GM19099 (cell line): ENCODE data around the gene BORCS6.

ENCODE experiments used
- POLR2A ChIP-seq: IDR thresholded peaks from 3 replicates; pipeline ENCODE4 v1.6.1; 2011; ENCODE audit warnings: low read depth; ENCODE audit not compliant: insufficient read length; ENCODE audit errors: extremely low read depth

BORCS6 gene

DNA sequence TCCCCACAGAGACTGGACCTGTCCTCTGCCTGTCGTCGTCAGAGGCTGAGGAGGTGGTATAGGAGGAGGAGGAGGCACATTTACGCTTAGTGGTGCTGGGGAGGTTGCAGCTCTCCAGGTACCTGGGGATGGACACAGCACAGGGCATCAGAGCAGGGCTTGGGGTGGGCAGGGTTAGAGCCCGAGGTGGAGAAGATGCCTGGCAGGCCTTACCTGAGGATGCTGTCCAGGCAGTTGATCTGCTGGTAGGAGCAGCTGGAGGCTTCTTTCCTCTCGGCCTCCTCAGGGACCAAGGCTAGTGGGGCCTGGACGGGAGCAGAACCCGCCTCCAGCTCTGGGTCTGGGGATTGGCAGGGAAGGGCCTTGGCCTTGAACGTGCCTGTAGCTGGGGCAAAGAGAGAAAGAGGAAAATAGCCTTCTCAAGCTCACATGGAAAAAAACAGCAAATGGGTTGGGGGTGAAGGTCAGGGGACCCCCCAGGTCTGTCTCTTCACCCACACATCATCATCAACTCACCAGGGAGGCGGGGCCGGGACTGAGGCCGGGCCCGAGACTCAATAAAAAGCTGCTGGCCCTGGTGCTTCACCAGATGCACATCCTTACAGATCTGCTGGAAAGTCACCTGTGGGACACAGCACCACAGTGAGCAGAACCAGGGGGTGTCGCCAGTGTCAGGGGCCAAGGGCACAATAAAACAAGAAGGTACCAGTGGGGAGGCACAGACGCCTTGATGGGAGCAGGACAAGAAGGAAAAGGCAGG lies 43.4 kb downstream of the BORCS6 start:
- no peak for TF ChIP-seq POLR2A

DNA sequence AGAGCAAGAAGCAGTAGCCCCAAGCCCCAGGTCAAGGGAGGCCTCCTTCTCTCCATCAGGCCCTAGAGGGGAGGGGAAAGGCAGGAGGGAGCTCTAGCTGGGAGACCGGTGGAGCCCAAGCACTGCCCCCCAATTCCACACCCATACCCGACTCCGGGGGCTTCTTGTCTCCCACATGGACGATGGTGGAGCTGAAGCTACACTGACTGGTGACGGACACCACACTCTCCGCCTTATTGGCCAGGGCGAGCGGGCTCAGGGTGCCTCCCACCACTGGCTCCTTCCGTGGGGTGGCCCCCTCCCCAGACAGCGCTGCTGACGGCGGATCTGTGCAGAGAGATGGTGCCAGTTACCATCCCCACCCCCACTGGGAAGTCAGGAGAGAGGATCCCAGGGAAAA lies 44.2 kb downstream of the BORCS6 start:
- no peak for TF ChIP-seq POLR2A

GRCh38 chr17:8144401-8145231 lies 45.4 kb downstream of the BORCS6 start:
- TF ChIP-seq POLR2A, result no peak

GRCh38 chr17:8143581-8144400 lies 46.2 kb downstream of the BORCS6 start:
- no peak for TF ChIP-seq POLR2A

DNA sequence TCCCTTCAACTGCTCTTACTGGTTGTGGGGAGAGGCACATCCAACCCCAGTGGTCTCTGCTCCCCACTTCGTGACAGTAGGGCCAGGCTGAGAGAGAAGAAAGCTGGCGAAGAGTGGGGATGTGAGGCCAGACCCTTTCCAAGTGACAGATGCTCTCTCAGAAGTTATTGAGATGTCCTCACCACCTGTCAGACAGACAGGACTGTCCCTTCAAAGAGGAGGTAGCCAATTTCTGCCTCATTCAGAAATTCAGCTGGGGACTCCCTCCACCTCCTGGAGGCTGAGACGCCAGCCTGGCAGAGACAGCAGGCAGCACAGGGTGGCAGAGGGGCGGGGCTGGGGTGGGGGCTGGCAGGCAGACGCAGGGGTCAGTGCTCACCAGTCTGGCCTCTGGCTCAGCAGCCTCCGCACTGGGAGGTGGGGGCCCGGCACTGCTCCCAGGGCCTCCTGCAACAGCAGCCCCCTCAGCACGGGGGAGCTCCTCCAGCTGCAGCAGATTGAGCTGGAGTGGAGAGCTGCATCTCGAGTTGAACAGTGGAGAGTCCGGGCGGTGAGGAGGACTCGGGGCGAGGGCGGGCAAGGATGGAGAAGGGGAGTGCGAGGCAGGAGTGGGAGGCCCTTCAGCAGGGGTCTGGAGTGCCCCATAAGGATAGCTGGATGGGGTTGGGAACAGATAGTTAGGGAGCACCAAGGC lies 46.9 kb downstream of the BORCS6 start:
- TF ChIP-seq POLR2A, result no peak

DNA sequence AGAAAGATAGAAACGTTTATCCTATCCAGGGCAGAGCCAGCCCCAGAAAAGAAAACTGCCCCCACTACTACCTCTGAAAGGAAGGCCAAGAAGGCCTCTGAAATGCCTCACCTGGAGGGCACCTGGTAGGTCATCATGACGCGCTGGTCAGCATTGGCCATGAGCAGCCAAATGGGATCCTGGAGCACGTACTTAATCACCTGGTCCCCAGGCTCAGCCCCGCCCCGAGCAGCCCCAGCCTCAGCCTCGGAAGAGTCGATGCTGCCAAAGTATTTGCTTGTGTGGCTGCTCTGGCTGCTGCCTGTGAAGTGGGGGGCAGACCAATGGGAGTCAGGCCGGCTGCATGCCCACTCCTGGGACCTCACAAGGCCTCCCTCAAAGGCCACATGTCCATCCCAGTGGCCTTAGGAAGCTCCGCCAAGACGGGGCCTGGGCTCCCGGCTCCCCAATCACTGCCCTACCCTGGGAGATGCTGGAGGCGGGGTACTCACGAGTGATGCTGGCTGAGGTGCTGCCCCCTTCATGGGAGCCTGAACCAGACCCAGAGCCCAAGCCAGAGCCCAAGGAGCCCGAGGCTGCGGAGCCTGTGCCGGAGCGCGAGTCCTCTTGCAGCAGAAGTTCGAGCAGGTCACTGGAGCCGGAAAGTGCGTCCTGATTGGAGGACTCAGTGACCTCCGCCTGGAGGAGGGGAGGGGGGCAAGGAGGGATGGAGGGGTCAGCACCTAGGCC lies 47.7 kb downstream of the BORCS6 start:
- no peak for TF ChIP-seq POLR2A

GRCh38 chr17:8141741-8142140 lies 48.2 kb downstream of the BORCS6 start:
- TF ChIP-seq POLR2A, result no peak

- TF ChIP-seq POLR2A, result no peak
Measured at GRCh38 chr17:8141045-8141444, 48.9 kb downstream of the BORCS6 start.

DNA sequence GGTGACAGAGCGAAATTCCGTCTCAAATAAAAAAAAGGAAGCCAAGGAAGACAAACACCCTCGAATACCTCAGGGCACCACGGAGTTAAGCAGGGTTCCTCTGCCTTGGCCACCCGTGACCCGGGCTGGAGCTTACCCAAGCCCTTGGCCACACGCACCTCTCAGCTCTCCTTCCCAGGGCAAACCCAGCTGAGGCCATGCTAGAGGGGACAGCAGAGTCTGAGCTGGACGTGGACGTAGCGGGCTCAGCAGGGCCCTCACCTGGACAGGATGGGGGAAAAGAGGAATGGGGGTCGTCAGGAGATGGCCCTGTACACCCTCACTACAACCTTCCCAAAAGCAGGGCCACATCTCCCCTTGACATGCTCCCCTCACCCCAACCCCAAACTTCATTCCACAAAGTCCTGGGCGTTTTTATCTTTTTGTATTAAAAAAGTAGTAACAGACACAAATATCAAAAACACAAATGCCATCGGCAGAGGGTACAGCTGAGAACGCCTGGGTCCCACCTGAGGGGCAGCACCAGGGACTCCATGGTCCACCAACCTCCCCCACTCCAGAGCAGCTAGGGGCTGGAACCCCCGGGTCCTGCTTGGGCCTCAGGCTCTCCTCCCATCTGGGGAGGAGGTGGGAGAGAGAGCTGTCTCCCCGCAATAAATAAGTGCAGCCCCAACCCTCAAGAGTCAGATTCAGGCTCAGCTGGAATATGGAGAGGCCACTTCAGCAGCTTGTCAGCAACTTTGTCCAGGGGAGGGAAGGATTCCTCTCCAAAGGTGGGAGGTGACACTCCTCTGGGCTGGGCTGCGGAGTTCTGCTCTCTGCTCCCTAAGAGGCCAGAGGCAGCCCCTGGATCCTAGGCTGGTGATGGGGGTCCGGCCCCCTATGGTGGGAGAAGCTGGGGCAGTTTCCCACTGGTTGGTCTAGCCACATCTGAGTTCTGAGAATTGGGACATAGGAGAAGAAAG lies 49.6 kb downstream of the BORCS6 start:
- TF ChIP-seq POLR2A, result no peak

DNA sequence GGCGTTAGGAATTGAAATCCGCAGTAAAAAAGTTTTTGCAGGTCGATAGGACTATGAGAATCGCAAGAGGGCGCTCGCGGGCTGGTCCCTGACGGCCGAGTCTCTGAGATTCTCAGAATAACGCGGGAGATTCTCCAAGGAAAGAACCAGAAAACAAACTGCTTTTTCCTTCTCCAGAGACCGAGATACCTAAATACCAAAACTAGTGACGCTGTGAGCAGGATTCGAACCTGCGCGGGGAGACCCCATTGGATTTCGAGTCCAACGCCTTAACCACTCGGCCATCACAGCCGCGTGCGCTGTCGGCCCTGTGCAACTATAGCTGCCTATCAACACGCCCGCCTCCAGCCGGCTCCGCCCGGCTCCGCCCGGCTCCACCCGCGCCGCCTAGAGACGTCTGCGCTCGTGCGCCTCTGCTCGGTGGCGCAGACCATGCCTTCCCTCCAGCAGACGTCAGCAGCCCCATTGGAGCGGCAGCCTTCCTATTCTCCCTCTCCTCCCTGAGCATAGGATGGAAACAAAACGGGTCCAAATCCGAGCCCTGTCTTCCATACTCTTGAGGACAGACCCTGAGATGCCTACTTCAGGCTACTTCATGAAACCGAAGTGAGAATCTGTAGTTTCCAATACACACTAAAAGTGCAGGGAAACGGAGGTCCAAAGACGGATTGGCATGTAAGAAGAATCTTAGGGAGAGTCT lies 51.2 kb downstream of the BORCS6 start:
- peak; percentile 52 for TF ChIP-seq POLR2A

DNA sequence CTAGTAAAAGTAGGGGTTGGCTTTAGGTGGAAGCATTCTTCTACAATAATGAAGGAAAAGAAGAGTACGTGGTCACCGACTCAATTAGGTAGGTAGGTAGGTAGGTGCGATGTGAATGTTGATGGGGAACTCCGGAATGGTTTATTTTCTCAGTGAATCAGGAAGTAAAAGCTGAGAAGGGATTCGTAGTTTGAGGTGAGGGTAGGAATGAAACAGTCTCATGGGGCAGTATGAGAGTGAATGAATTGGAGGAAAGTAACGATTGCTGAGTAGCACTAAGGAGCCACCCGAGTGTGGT lies 51.7 kb downstream of the BORCS6 start:
- no peak for TF ChIP-seq POLR2A
